Muscle layer of colon (tissue), 2 donors: Measurements from ENCODE around the gene KRT8.
"Not testable (repeated sequence)": the region's sequence is repeated elsewhere in the genome, so short reads cannot be mapped to it uniquely, and the experiment has no call there.

Experiments used
- H3K27ac ChIP-seq: one replicate; pipeline ENCODE4 v1.7.0; 2013; ENCODE audit warnings: low read depth, mild to moderate bottlenecking, low read length, moderate library complexity
- H3K27me3 ChIP-seq, 2 donors: one replicate each; pipeline ENCODE4 v1.7.0; 2013; ENCODE audit warnings: low read length in 2 of 2, mild to moderate bottlenecking in 2 of 2; ENCODE audit not compliant: insufficient read depth in 2 of 2, control insufficient read depth in 1 of 2
- H3K36me3 ChIP-seq: one replicate; pipeline ENCODE4 v1.7.0; 2013; ENCODE audit warnings: mild to moderate bottlenecking, low read length; ENCODE audit not compliant: insufficient read depth
- H3K4me1 ChIP-seq: one replicate; pipeline ENCODE4 v1.7.0; 2013; ENCODE audit warnings: mild to moderate bottlenecking, low read length; ENCODE audit not compliant: insufficient read depth
- H3K4me3 ChIP-seq, 2 donors: one replicate each; pipeline ENCODE4 v1.7.0; 2013; ENCODE audit warnings: low read length in 2 of 2, low read depth in 1 of 2, mild to moderate bottlenecking in 1 of 2, moderate library complexity in 1 of 2
- H3K9ac ChIP-seq: one replicate; pipeline ENCODE4 v1.7.0; 2013; ENCODE audit warnings: low read length
- H3K9me3 ChIP-seq: one replicate; pipeline ENCODE4 v1.7.0; 2013; ENCODE audit warnings: mild to moderate bottlenecking, low read length
- donor health status: abdominal sarcoma.
- donor health status: Adenocarcinoma of cecum.

The KRT8 gene

DNA sequence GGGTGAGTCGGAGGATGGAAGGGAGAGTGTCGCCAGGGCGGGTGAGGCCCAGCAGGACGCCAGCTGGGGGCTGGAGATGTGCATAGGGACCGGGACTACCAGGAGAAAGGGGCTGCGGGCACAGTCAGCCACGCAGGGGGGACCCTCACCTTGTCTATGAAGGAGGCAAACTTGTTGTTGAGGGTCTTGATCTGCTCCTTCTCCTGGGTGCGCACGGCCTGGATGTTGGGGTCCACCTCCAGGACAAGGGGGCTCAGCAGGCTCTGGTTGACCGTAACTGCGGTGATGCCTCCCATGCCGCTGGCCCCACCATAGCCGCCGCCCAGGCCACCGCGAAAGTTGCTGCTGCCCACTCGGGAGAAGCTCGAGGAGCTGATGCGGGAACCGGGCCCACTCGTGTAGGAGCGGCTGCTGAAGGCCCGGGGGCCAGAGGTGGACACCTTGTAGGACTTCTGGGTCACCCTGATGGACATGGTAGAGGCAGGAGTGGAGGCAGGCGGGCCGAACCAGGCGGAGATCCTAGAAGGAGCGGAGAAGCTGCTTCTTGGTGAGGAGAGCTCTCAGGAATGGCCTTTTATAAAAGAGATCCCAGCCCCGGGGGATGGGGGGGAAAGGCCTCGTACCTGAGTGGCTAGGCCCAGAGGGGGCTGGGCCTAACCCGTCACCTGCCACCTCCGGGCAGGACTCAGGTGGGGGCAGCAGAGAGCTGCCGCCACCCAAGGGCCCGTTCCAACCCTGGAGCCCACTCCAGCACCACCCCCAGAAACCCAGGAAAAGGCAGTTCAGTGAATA, at the start of gene KRT8:
TSS of gene KRT8 (minus strand) at position 568 of the 792 bp plus-strand sequence. CDS start at position 473, 95 bp downstream.
- peak within 1 kb of the TSS; percentile 65 for H3K9ac ChIP-seq

DNA sequence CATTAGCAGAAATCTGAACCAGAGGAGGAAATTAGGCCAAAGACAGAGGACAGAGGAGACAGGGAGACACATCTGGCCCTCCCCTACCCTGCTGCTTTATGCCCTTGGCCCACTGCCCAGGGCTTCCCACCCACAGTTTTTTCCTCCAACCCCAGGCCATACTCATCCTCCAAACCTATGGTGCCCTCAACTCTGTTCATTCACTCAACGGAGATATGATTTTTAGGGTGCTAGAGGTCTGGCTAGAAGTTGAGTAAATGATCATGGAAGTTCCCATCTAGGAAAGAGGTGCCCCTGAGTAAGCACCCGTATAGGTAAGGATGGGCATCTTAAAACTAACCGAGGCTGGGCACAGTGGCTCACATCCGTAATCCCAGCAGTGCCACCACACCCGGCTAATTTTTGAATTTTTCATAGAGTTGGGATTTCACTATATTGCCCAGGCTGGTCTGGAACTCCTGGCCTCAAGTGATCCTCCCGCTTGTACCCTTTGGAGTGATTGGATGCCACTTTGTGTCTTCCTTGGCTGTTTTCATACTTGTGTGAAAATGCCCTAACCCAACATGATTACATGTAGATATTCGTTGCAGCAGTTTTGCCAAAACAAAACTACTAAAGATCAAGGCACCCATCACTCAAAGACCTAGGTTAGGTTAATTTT, 48.4 kb upstream of the KRT8 start:
- H3K27me3 ChIP-seq: peaks cover 8 to 15% of the 10 kb centered on the region in 2 donors
- H3K9me3 ChIP-seq: peaks cover 4% of the 10 kb centered on the region
- no peak overlapping the region for H3K9ac ChIP-seq
- no peak overlapping the region for H3K4me3 ChIP-seq
- H3K36me3 ChIP-seq: no peaks in the 10 kb centered on the region
- H3K27ac ChIP-seq: no peak overlapping the region
- no peaks in the 10 kb centered on the region for H3K4me1 ChIP-seq

More for the DNA sequence above, at the start of gene KRT8:
- H3K9me3 ChIP-seq, H3K4me1 ChIP-seq, H3K27me3 ChIP-seq, H3K36me3 ChIP-seq: not testable (repeated sequence)
- Histone ChIP-seq H3K4me3 (peak within 1 kb of the TSS; percentile 18 to 45), H3K27ac (peak within 1 kb of the TSS; percentile 95)

DNA sequence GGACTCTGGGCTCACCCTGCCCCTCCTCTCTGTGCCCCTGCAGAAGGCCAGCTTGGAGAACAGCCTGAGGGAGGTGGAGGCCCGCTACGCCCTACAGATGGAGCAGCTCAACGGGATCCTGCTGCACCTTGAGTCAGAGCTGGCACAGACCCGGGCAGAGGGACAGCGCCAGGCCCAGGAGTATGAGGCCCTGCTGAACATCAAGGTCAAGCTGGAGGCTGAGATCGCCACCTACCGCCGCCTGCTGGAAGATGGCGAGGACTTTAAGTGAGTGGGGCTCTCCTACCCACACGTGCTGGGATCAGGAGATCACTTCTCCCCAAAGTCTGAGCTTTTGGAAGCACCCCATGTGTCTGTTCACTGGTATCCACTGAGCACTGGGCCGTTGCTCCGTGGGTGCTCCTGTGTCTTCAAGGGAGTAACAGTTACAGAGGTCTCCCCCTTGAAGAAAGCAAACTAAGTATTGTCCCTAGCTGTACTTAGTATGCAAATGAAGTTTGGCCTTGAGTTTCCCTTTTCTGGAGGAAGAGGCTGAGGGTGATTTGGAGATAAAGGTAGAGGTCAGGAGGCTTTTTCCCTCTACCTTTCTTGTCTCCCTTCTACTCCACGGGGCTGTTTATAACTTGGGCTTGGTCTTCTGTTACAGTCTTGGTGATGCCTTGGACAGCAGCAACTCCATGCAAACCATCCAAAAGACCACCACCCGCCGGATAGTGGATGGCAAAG, 47.4 kb upstream of the KRT8 start:
- Histone ChIP-seq H3K27ac (no peak overlapping the region), H3K9me3 (peaks cover 4% of the 10 kb centered on the region), H3K36me3 (no peaks in the 10 kb centered on the region), H3K4me3 (no peak overlapping the region), H3K4me1 (no peaks in the 10 kb centered on the region), H3K27me3 (peaks cover 8 to 16% of the 10 kb centered on the region in 2 donors), H3K9ac (no peak overlapping the region)

DNA sequence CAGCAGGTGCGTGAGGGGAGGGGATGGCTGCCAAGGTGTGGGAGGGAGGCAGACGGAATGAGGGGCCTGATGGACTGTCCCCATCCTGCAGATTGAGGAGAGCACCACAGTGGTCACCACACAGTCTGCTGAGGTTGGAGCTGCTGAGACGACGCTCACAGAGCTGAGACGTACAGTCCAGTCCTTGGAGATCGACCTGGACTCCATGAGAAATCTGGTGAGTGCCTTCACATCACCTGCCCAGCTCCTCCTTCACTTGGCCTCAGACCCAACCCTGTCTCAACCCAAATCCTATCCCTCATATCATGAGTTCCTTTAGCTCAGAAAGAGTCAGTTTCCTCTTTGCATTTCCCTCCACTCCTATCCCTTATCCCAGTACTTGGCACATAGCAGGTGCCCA, 46.8 kb upstream of the KRT8 start:
- no peaks in the 10 kb centered on the region for H3K36me3 ChIP-seq
- no peaks in the 10 kb centered on the region for H3K4me1 ChIP-seq
- peaks cover 8 to 16% of the 10 kb centered on the region in 2 donors for H3K27me3 ChIP-seq
- H3K27ac ChIP-seq: no peak overlapping the region
- peaks cover 4% of the 10 kb centered on the region for H3K9me3 ChIP-seq
- H3K4me3 ChIP-seq: no peak overlapping the region
- no peak overlapping the region for H3K9ac ChIP-seq

DNA sequence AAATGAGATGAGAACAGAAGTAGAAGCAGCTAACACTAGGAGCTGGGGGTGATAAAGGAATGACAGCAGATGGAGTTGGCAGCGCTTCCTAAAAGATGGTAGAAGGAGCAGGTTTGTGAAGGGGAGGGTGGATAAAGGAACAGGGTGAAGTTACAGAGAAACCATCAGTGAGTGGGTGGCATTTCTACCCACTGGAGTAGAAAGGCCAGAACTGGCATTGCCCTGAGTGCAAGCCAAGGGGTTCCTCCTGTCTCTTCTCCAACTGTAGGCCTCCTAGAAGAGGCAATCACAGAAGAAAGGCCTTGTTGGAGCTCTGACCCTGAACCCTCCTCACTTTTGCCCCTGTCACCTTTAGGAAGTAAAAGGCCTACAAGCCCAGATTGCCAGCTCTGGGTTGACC, 46.2 kb upstream of the KRT8 start:
- Histone ChIP-seq H3K27me3 (peaks cover 8 to 16% of the 10 kb centered on the region in 2 donors), H3K4me3 (no peak overlapping the region), H3K27ac (no peak overlapping the region), H3K9ac (no peak overlapping the region), H3K9me3 (peaks cover 4% of the 10 kb centered on the region), H3K4me1 (no peaks in the 10 kb centered on the region), H3K36me3 (no peaks in the 10 kb centered on the region)

DNA sequence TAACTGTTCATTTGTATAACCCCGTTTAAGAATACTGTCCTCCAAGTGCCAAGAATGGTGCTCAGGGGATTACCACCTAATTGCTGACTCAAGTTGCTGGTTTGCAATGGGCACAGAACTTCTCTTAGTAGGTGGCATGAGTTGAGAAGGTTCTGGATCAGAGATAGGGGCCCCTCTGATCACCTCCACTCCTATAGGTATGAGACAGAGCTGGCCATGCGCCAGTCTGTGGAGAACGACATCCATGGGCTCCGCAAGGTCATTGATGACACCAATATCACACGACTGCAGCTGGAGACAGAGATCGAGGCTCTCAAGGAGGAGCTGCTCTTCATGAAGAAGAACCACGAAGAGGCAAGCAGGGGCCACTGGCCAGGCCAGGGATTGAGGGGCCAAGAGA, 45.7 kb upstream of the KRT8 start:
- no peak overlapping the region for H3K27ac ChIP-seq
- no peak overlapping the region for H3K9ac ChIP-seq
- H3K27me3 ChIP-seq: peaks cover 8 to 16% of the 10 kb centered on the region in 2 donors
- H3K4me1 ChIP-seq: no peaks in the 10 kb centered on the region
- H3K9me3 ChIP-seq: peaks cover 4% of the 10 kb centered on the region
- H3K36me3 ChIP-seq: no peaks in the 10 kb centered on the region
- no peak overlapping the region for H3K4me3 ChIP-seq

DNA sequence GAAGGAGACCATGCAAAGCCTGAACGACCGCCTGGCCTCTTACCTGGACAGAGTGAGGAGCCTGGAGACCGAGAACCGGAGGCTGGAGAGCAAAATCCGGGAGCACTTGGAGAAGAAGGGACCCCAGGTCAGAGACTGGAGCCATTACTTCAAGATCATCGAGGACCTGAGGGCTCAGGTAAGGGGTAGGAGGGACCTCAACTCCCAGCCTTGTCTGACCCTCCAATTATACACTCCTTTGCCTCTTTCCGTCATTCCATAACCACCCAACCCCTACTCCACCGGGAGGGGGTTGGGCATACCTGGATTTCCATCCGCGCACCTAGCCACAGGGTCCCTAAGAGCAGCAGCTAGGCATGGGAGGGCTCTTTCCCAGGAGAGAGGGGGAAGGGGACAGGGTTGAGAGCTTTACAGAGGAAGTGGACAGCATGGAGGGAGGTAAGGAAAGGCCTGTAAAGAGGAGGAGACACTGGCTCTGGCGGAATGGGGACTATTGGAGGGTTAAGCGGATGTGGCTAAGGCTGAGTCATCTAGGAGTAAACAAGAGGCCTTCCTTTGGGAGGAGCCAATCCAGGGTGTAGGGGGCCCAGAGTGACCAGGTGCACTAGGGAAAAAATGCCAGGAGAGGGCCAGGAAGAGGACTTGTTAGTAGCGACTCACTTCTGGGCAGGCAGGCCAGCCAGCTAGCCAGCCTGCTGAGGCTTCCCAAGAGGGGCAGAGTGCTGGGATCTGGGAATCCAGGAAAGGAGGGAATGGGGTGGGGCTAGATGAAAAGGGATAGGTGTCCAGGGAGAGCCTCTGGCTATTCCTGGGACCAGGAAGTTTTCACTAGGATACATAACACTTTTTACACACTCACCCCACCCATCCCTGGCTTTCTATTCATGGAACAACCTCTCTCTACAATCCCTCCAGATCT, 44.8 kb upstream of the KRT8 start:
- no peak overlapping the region for H3K27ac ChIP-seq

DNA sequence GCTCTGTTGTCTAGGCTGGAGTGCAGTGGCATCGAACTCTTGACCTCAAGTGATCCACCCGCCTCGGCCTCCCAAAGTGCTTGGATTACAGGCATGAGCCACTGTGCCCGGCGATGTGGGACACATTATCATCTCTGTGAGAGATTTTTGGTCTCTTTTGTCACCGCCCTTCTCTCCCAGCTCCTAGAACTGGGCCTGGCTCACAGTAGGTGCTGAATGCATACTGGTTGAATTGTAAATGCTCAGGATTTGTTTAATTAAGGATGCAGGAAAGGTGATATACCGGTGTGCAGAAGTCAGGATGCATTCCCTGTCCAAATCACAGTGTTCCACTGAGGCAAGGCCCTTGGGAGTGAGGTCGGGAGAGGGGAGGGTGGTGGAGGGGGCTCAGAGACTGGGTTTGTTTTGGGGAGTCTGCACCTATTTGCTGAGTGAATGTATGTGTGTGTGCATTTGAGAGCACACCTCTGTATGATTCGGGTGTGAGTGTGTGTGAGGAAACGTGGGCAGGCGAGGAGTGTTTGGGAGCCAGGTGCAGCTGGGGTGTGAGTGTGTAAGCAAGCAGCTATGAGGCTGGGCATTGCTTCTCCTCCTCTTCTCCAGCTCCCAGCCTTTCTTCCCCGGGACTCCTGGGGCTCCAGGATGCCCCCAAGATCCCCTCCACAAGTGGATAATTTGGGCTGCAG, 43.0 kb upstream of the KRT8 start:
- Histone ChIP-seq H3K27ac (no peak overlapping the region), H3K4me1 (no peaks in the 10 kb centered on the region), H3K4me3 (no peak overlapping the region), H3K9ac (no peak overlapping the region), H3K9me3 (peaks cover 4% of the 10 kb centered on the region), H3K27me3 (peaks cover 8 to 16% of the 10 kb centered on the region in 2 donors), H3K36me3 (no peaks in the 10 kb centered on the region)

More for the DNA sequence above, 44.8 kb upstream of the KRT8 start:
- Histone ChIP-seq H3K4me1 (no peaks in the 10 kb centered on the region), H3K27me3 (peaks cover 8 to 16% of the 10 kb centered on the region in 2 donors), H3K4me3 (no peak overlapping the region), H3K9me3 (peaks cover 4% of the 10 kb centered on the region), H3K9ac (no peak overlapping the region), H3K36me3 (no peaks in the 10 kb centered on the region)

DNA sequence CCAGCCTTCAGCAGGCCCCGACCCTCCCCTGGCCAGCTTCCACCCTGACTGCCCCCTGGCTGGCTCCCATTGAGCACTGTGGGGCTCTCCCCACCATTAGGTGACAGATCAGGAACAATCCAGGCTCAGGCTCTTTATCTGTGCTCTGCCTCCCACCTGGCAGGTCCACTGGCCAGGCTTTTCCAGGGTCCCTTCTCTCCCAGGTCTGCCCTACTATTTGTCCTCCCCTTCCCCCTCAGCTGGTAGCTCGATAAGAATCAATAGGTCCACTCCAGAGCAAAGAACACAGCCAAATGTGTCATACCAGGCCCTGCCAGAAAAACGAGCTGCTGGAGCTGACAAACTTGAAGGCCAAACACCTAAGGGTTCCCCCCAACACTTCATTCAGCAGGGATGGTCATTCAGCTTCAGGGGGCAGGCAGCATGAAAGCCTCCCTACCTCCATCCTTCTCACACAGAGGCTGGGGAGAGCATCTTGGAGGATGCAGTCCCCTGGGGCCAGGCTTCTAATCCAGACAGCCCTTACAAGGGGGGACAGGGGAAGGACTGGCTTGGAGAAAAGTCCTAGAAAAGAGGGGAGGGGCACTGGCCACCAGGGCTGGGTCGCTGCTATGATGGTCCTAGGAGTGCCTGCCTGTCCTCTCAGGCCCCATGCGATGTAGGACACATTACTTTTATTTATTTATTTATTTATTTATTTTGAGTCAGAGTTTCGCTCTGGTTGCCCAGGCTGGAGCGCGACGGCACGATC, 42.1 kb upstream of the KRT8 start:
- Histone ChIP-seq H3K4me3 (no peak overlapping the region), H3K9me3 (peaks cover 4% of the 10 kb centered on the region), H3K27me3 (peaks cover 8 to 16% of the 10 kb centered on the region in 2 donors), H3K27ac (no peak overlapping the region), H3K36me3 (no peaks in the 10 kb centered on the region), H3K9ac (no peak overlapping the region), H3K4me1 (no peaks in the 10 kb centered on the region)

DNA sequence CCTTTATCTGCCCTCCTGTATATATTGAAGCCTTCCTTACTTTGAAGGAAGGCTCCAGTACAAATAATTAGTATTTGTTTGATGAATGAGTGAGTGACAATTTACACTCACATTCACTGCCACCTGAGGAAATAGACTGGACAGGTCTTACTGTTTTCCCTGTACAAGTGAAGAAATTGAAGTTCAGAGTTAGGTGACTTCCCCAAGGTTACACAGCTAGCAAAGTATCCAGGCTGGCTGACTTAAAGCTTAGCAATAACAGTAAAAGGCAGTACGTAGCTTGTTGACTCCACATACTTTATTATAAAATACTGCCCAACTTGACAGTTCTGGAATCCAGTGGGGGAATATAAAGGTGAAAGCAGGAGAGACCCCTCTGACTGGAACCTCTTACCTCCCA, 41.5 kb upstream of the KRT8 start:
- Histone ChIP-seq H3K9ac (no peak overlapping the region), H3K27me3 (peaks cover 8 to 16% of the 10 kb centered on the region in 2 donors), H3K4me3 (no peak overlapping the region), H3K4me1 (no peaks in the 10 kb centered on the region), H3K27ac (no peak overlapping the region), H3K36me3 (no peaks in the 10 kb centered on the region), H3K9me3 (peaks cover 4% of the 10 kb centered on the region)
